ENCODE results near the gene INPP5J.
"Not testable (repeated sequence)": the region's sequence is repeated elsewhere in the genome, so short reads cannot be mapped to it uniquely, and the experiment has no call there.

Gene INPP5J

DNA sequence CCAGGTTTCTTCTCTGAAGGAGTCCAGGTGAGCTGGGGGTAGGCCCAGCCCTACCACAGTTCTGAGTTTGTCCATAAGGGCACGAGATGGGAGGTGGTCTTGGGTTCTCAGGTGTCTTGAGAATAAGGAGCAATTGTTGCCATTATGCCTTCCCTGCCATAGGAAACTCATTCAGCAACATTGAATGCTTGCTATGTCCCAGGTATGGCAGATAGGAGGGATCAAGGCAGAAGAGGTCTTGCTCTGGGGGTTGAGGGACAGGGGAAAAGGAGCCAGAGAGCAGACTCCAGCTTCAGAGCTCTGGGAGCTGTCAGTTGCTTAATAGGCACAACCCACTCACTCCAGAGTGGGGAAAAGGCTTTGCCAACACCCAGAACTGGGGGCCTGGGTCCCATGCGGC, 19.7 kb upstream of the INPP5J start:
- no peak for DNase-seq

- DNase-seq, result no peak
Measured at GRCh38 chr22:31103899-31104694, 18.7 kb upstream of the INPP5J start.

GRCh38 chr22:31104869-31105268, 17.9 kb upstream of the INPP5J start:
- DNase-seq, result no peak

- DNase-seq, result no peak
Measured at GRCh38 chr22:31105282-31105929, 17.4 kb upstream of the INPP5J start.

DNA sequence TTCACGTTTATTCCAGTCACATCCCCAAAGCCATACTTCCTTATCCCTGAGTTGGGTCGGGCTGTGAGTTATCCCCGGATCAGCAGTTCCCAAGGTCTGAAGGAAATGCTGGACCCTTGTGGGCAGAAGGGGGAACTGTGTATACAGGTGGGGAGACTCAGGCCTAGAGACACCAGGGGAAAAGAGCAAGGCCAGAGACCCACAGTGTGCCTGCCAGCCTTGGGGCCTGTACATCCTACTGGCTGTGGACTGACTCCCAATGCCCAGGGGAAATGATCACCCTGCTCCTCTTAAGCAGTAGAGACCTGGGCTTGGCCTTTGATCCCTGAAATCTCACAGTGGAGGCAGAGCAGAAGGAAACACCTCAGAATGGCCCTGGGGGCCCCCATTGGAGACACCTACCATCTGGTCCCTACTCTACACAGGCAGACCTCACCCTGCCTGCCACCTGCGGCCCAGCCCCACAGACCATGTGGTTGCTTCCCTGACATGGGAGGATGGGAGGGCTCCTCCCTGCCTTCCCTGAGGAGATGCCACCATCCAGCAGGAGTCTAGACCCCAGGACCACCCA, 16.7 kb upstream of the INPP5J start:
- no peak for DNase-seq

GRCh38 chr22:31106731-31107177, 16.0 kb upstream of the INPP5J start:
- no peak for DNase-seq

DNA sequence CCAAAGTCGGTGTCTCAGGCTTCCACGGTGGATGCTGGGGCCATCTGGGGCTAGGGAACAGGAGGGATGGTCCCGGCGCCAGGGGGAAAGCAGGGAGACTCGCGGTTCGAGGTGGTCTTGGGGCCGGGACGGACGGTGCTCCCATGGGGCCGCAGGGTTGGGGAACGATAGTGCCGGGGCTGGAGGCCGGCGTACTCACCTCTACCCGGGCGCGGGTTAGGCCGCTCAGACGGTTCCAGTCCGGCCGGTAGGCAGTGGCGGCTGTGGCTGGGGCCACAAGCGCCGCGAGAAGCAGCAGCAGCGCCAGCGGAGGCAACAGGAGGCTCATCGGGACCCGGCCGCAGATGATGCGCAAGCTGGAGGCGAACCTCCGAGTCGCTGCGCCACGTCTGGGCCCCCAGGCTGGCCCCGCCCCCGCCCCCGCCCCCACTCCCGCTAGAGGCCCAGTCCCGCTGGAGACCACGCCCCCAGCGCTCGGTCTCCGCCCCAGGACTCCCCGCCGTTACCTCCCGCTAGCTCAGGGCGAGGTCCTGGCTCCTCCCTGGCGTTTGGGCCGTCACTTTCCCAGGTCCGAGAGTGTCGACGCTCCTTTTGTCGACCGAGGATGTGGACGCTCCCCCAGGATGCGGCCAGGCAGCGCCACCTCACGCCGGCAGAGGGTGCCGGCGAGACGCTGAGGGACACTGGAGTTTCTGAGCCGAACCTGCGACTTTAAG, 15.4 kb upstream of the INPP5J start, which contains the start of gene SELENOM:
SELENOM (minus strand) TSS at position 391 of the 716 bp plus-strand sequence; CDS start at position 328, 63 bp downstream.
- DNase-seq, result peak; percentile 52

- no peak for DNase-seq
Measured at GRCh38 chr22:31107894-31108218, 14.9 kb upstream of the INPP5J start.

DNA sequence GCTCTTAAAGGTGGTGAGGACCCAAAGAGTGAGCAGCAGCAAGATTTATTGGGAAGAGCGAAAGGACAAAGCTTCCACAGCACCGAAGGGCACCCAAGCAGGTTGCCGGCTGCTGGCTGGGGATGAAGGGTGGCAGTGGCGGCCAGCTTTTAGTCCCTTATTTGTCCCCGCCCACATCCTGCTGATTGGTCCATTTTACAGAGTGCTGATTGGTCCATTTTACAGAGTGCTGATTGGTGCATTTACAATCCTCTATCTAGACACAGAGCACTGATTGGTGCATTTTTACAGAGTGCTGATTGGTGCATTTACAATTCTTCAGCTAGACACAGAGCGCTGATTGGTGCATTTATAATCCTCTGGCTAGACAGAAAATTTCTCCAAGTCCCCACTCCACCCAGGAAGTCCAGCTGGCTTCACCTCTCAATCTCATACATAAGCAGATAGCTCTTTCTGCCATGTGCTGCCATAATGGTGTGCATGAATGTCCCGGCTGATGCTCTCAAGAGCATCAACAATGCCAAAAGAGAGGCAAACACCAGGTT, 10.1 kb upstream of the INPP5J start:
- DNase-seq, result not testable (repeated sequence)

GRCh38 chr22:31118046-31118820, 4.5 kb upstream of the INPP5J start:
- DNase-seq, result no peak

DNA sequence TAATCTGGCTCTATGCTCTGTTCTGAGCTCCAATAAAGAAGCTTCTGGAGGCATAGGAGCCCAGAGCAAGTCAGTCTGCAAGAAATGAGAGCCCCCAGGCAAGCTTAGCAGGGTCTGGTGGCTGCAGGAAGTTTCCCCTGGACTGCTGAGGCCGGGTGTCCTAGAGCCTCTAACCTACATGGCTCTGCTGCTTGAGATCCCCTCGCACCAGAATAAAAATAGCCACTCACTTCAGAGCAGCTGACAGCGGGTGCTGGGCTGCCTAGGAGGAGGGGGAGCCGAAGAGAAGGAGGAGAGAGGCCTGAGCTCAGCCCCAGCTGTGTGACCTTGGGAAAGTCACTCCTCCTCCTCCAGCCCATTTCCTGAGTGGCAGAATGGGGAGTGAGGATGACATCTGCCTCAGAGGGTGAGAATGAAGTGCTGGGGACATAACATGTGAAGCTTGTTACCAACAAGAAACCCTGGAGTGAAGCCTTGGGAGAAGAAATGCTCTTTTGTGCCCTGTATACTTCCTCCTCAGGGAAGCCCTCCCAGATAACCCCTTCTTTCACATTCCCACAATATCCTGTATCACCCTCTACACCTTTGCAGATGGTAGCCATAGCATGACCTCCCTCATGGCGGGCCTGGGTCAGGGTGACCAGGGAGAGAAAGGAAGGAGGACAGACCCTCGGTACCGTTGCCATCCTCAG, 3.6 kb upstream of the INPP5J start:
- no peak for DNase-seq

- DNase-seq, result no peak
Measured at GRCh38 chr22:31120230-31120629, 2.5 kb upstream of the INPP5J start.

DNA sequence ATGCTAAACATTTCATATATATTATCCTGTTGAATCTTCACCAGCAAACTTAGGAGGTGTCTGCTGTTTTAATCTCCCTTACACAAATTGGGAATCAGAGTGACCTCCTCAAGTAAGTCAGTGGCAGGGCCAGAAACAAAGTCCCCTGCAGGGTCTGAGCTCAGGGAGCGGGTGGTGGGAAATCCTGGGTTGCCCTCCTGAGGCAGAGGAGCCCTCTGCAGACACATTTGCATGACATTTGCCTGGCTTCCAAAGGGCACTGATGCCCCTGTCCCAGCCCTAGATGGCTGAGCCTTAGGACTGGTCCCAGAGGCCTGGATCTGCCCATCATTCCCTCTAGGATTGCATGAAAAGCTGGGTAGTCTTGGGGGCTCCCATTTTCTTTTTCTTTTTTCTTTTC, 2.1 kb upstream of the INPP5J start:
- DNase-seq, result no peak

DNA sequence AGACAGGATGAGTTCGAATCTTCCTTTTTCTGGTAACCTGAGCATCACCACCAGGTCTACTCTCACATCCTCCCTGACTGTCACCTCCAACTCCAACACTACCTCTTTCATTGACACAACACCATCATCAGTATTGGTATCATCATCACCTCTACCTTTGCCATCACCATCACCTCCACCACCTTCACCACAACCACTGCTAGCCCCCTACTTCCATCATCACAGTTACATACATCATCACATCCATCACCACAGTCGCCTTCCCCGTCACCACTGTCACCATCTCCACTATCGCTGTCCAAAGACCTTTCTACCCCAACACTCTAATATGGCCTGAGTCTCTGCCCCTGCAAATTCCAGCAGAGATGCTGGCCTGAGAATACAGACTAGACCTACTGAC, 1.4 kb upstream of the INPP5J start:
- no peak for DNase-seq

- no peak for DNase-seq
Measured at GRCh38 chr22:31122196-31122531, 602 bp upstream of the INPP5J start.

GRCh38 chr22:31123292-31123602, 481 bp downstream of the INPP5J start:
- no peak for DNase-seq

DNA sequence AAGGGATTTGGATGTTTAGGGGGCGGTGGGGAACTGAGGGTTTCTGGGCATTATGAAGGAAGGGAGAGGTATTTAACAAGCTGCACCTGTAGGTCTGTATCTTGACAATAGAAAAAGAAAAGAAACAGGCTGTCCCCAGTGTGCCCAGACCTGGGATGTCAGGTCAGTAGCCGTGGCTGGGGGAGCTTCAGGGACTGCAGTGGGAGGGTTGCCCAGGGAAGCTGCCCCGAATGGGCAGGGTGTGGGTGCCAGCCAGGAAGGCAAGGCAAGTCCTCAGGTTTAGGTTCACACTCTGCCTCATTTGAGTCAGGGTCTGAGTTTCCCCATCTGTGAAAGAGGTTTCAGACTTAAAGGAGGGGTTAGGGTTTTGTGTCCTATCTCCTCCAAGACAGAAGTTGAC, 1.5 kb downstream of the INPP5J start:
- no peak for DNase-seq

DNA sequence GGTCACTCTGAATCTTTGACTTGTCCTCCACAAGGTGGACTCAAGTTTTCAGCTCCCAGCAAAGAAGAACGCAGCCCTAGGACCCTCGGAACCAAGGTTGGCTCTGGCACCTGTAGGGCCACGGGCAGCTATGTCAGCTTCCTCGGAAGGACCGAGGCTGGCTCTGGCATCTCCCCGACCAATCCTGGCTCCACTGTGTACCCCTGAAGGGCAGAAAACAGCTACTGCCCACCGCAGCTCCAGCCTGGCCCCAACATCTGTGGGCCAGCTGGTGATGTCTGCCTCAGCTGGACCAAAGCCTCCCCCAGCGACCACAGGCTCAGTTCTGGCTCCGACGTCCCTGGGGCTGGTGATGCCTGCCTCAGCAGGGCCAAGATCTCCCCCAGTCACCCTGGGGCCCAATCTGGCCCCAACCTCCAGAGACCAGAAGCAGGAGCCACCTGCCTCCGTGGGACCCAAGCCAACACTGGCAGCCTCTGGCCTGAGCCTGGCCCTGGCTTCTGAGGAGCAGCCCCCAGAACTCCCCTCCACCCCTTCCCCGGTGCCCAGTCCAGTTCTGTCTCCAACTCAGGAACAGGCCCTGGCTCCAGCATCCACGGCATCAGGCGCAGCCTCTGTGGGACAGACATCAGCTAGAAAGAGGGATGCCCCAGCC, 2.2 kb downstream of the INPP5J start:
- DNase-seq, result no peak

GRCh38 chr22:31125521-31126117, 2.9 kb downstream of the INPP5J start:
- DNase-seq, result no peak

DNA sequence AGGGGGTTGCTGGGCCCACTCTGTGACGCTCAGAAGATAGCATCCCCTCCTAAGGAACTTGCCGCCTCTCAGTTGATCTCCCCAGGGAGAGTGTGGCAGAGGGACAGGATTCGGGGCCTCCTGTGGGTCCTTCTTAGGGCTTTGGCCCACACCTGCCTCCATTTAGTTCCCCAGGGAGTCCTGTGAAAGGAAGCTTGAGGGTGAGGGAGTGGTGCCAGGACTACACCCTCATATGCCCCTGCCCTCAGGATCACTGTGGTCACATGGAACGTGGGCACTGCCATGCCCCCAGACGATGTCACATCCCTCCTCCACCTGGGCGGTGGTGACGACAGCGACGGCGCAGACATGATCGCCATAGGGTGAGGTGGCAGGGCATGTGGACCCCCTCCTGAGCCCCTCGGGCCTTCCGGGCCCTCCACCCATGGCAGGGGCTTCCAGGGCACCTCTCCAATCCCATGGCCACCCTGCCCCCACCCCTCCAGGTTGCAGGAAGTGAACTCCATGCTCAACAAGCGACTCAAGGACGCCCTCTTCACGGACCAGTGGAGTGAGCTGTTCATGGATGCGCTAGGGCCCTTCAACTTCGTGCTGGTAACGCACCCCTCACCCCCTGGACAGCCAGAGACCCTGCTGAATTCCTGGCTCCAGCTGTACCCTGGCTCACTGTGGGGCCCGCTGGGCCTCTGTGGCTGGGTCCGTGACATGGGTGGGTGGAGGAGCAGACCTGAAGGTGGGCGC, 3.5 kb downstream of the INPP5J start:
- DNase-seq, result no peak

DNA sequence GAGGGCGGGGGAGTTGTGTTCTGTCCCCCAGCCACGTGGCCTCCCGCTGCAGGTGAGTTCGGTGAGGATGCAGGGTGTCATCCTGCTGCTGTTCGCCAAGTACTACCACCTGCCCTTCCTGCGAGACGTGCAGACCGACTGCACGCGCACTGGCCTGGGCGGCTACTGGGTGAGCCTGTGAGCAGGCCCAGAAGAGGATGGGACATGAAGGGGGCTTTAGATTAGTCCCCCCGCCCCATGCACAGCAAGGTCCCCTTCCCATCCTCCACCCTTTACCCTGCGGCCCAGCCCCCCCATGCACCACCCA, 4.1 kb downstream of the INPP5J start:
- no peak for DNase-seq

Data from SIG-M5 (cell line).